ENCODE measurements around the gene DTX3.

The DTX3 gene

GRCh38 chr12:57657744-57658143 lies 53.1 kb downstream of the DTX3 start:
- intact Hi-C loops (cut with DNase I) = no loop called here

GRCh38 chr12:57658890-57659289 lies 54.3 kb downstream of the DTX3 start:
- DNase-seq = no peak
- intact Hi-C loops (cut with DNase I) = no loop called here

More at GRCh38 chr12:57657744-57658143, 53.1 kb downstream of the DTX3 start:
- no peak for DNase-seq

All from posterior cingulate gyrus (tissue), 11 donors.